ENCODE data around the gene CAMK1D. TPM values are rescaled to one million over a fixed set of nuclear protein-coding genes. Genes with fewer than 3 reads are reported as not detected.

The CAMK1D gene
- total RNA-seq, 1 donor from 2014 or later: 1.8 TPM

DNA sequence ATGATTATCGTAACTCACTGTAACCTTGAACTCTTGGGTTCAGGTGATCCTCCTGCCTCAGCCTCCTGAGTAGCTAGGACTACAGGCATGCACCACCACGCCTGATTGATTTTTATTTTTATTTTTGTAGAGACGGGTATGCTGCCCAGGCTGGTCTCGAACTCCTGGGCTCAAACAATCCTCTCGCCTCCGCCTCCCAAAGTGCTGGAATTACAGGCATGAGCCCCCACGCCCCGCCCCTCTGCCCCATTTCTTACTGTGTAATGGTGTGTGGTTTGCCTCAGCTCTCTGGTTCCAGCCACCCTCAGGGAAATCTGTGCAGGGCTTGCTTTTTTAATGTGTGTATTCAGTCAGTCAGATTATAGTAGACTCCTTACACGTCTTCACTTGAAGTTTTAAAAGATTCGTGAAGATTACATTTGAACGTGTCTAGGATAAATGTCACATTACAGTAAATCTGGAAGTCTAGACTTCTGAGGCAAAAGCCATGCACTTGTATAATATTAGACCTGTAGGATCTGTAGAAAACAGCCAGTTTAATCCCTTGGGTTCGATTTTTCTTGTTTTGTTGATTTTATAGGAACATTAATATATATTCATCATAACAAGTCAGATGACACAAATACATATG, 276.2 kb downstream of the CAMK1D start:
- TF ChIP-seq, protein P1, sequence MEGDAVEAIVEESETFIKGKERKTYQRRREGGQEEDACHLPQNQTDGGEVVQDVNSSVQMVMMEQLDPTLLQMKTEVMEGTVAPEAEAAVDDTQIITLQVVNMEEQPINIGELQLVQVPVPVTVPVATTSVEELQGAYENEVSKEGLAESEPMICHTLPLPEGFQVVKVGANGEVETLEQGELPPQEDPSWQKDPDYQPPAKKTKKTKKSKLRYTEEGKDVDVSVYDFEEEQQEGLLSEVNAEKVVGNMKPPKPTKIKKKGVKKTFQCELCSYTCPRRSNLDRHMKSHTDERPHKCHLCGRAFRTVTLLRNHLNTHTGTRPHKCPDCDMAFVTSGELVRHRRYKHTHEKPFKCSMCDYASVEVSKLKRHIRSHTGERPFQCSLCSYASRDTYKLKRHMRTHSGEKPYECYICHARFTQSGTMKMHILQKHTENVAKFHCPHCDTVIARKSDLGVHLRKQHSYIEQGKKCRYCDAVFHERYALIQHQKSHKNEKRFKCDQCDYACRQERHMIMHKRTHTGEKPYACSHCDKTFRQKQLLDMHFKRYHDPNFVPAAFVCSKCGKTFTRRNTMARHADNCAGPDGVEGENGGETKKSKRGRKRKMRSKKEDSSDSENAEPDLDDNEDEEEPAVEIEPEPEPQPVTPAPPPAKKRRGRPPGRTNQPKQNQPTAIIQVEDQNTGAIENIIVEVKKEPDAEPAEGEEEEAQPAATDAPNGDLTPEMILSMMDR (IDR thresholded peaks at IDR 0.05; ENCODE audit: insufficient read depth, low read length, severe bottlenecking): no peak
- Histone ChIP-seq H3K4me3 (ENCODE audit: low read depth, low read length) (no peak overlapping the region), H3K27me3 (ENCODE audit: control insufficient read depth, insufficient read depth, low read length) (no peaks in the 10 kb centered on the region), H3K36me3 (ENCODE audit: control insufficient read depth, insufficient read depth, low read length) (no peaks in the 10 kb centered on the region)
- DNase-seq (ENCODE audit: low read depth) (no peak), FAIRE-seq (no peak)

DNA sequence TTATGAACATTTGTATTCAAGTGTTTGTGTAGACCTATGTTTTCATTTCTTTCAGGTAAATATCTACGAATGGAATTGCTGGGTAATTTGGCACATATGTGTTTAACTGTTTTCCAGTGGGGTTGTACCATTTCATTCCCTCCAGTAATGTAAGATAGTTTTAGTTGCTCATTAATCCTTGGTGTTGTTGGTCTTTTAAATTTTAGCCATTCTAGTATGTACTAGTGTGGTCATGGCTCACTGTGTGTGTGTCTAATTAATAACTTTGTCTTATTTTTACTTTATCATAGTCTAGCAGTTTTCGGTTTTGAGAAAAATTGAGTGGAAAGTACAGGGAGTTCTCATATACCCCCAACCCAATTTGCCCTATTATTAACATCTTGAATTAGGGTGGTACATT, 278.8 kb downstream of the CAMK1D start:
- Histone ChIP-seq H3K4me3 (ENCODE audit: low read depth, low read length) (no peak overlapping the region), H3K27me3 (ENCODE audit: control insufficient read depth, insufficient read depth, low read length) (no peaks in the 10 kb centered on the region), H3K36me3 (ENCODE audit: control insufficient read depth, insufficient read depth, low read length) (no peaks in the 10 kb centered on the region)
- TF ChIP-seq, protein P1 (IDR thresholded peaks at IDR 0.05; ENCODE audit: insufficient read depth, low read length, severe bottlenecking): no peak
- DNase-seq (ENCODE audit: low read depth): no peak
- FAIRE-seq: no peak

DNA sequence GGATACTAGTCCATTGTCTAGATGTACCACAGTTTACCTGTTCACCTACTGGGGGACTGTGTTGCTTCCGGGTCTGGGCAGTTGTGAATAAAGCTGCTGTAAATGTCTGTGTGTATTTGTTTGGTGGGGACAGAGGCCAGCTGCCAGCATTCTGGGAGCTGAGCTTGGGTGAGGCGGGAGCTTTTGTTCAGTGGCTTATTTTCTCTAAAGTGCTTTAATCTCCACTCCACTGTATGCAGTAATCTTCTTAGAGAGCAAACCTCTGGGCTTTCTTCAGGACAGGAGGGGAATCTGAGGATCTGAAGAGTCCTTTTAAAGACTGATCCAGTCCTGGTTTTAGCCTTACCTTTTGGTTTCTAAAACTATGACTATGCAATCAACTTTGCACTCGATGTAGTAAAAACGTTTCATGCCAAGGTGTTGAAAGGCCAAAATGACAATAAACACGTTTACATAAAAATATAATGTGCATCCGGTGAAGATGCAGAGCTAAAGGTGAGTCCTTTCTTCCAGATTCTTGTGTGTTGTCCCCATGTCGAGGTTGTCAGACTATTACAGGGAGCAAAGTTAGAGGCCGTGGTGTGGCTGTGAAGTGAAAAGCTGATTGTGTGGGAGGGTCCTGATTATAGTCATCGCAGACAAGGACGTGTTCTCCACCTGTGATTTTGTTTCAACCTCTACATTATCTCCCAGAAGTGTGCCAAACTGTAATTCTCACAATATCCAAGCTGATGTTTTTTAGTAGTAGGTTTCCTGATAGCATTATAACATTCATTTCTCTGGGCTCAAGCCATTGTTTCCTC, 279.8 kb downstream of the CAMK1D start:
- Histone ChIP-seq H3K36me3 (ENCODE audit: control insufficient read depth, insufficient read depth, low read length) (no peaks in the 10 kb centered on the region), H3K27me3 (ENCODE audit: control insufficient read depth, insufficient read depth, low read length) (no peaks in the 10 kb centered on the region), H3K4me3 (ENCODE audit: low read depth, low read length) (no peak overlapping the region)
- FAIRE-seq: no peak
- TF ChIP-seq, protein P1 (IDR thresholded peaks at IDR 0.05; ENCODE audit: insufficient read depth, low read length, severe bottlenecking): no peak
- no peak for DNase-seq (ENCODE audit: low read depth)

DNA sequence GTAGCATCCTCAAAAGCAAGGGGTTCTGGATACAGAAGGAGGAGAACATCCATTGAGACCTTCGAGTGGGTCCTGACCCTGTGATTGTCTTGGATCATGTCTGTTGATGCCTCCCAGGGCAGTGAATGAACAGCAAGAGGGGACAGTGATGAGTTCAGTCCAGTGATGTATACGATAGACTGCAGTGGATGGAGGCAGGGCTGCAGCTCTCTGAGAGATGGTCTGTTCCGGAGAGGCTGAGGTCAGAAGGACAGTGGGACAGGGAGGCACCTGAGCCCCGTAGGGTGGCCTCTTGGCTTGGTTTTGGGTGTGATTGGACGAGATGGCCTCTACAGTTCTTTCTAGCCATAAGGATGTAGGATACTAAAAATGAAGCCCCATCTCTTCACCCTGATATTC, 280.4 kb downstream of the CAMK1D start:
- no peak for FAIRE-seq
- DNase-seq (ENCODE audit: low read depth): no peak
- Histone ChIP-seq H3K36me3 (ENCODE audit: control insufficient read depth, insufficient read depth, low read length) (no peaks in the 10 kb centered on the region), H3K4me3 (ENCODE audit: low read depth, low read length) (no peak overlapping the region), H3K27me3 (ENCODE audit: control insufficient read depth, insufficient read depth, low read length) (no peaks in the 10 kb centered on the region)
- TF ChIP-seq, protein P1 (IDR thresholded peaks at IDR 0.05; ENCODE audit: insufficient read depth, low read length, severe bottlenecking): no peak

DNA sequence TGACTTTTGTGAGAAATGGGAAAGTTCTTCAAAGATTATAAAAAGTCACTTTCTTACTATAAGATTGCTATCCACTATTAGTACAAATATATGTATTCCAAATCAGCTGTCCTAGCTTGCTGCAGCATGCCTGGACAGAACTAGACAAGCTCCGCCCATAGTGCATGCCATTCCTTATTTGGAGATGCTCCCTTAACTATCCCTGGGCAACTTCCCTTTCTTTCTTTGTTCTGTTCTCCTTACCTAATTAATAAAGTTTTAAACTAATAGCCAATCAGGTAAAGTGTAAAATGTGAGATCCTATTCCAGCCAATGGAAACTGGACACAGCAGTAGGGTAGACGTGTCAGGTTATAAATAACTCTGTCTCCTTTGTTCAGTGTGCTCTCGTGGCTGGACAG, 281.9 kb downstream of the CAMK1D start:
- peak; percentile 65 for DNase-seq (ENCODE audit: low read depth)
- no peak overlapping the region for H3K4me3 ChIP-seq (ENCODE audit: low read depth, low read length)
- TF ChIP-seq, protein P1 (IDR thresholded peaks at IDR 0.05; ENCODE audit: insufficient read depth, low read length, severe bottlenecking): no peak
- no peaks in the 10 kb centered on the region for H3K36me3 ChIP-seq (ENCODE audit: control insufficient read depth, insufficient read depth, low read length)
- no peaks in the 10 kb centered on the region for H3K27me3 ChIP-seq (ENCODE audit: control insufficient read depth, insufficient read depth, low read length)
- FAIRE-seq: no peak

Measured in bronchial epithelial cell (primary cell).